Stromal cell of bone marrow (primary cell): ENCODE results near the gene FGF12.

Source experiments
- DNase-seq: peaks from one replicate; pipeline ENCODE4 v3.0.0-alpha.2; 2012; ENCODE audit warnings: low read depth

Gene FGF12

GRCh38 chr3:192409838-192410683 is 317.3 kb downstream of the FGF12 start:
- no peak for DNase-seq

GRCh38 chr3:192409201-192409837 is 318.0 kb downstream of the FGF12 start:
- no peak for DNase-seq

GRCh38 chr3:192408647-192409200 is 318.6 kb downstream of the FGF12 start:
- no peak for DNase-seq

- DNase-seq, result no peak
Measured at GRCh38 chr3:192408007-192408646, 319.2 kb downstream of the FGF12 start.

- no peak for DNase-seq
Measured at GRCh38 chr3:192399767-192400166, 327.6 kb downstream of the FGF12 start.

GRCh38 chr3:192397012-192397411 is 330.3 kb downstream of the FGF12 start:
- DNase-seq, result no peak

GRCh38 chr3:192395506-192395905 is 331.8 kb downstream of the FGF12 start:
- no peak for DNase-seq

- DNase-seq, result no peak
Measured at GRCh38 chr3:192392986-192393385, 334.4 kb downstream of the FGF12 start.

- DNase-seq, result no peak
Measured at GRCh38 chr3:192382861-192383260, 344.5 kb downstream of the FGF12 start.

GRCh38 chr3:192373586-192373985 is 353.8 kb downstream of the FGF12 start:
- DNase-seq, result no peak

- DNase-seq, result no peak
Measured at GRCh38 chr3:192373032-192373431, 354.3 kb downstream of the FGF12 start.

GRCh38 chr3:192372616-192373015 is 354.7 kb downstream of the FGF12 start:
- DNase-seq, result no peak

- DNase-seq, result no peak
Measured at GRCh38 chr3:192371870-192372400, 355.4 kb downstream of the FGF12 start.

- DNase-seq, result no peak
Measured at GRCh38 chr3:192367616-192368015, 359.7 kb downstream of the FGF12 start.

- DNase-seq, result no peak
Measured at GRCh38 chr3:192366916-192367315, 360.4 kb downstream of the FGF12 start.

- DNase-seq, result no peak
Measured at GRCh38 chr3:192365571-192365970, 361.8 kb downstream of the FGF12 start.

- DNase-seq, result no peak
Measured at GRCh38 chr3:192364316-192364715, 363.0 kb downstream of the FGF12 start.

- no peak for DNase-seq
Measured at GRCh38 chr3:192354687-192355086, 372.7 kb downstream of the FGF12 start.

- DNase-seq, result no peak
Measured at GRCh38 chr3:192352142-192352541, 375.2 kb downstream of the FGF12 start.

GRCh38 chr3:192351441-192351840 is 375.9 kb downstream of the FGF12 start:
- no peak for DNase-seq

- no peak for DNase-seq
Measured at GRCh38 chr3:192340031-192340430, 387.3 kb downstream of the FGF12 start.

- no peak for DNase-seq
Measured at GRCh38 chr3:192339214-192339613, 388.1 kb downstream of the FGF12 start.
